Measurements from ENCODE around the gene MAGOHB.
"Not testable (repeated sequence)": the region's sequence is repeated elsewhere in the genome, so short reads cannot be mapped to it uniquely, and the experiment has no call there.

Gene MAGOHB

GRCh38 chr12:10611258-10611657, 2.2 kb downstream of the MAGOHB start:
- ATAC-seq, result not testable (repeated sequence)

DNA sequence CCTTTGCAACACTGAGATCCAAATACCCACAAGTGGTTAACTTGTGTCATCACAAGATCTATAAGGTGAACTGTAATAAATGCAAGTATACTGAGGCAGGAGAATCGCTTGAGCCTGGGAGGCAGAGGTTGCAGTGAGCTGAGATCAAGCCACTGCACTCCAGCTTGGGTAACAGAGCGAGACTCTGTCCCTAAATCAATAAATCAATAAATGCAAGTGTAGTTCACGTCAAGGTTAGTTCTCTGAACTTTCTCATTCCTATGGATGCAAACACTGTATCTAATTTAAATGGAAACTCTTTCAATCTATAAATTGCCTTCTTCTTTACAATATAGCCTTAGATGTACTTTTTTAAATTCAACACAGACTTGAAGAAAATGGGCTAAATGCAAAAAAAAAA, 3.2 kb downstream of the MAGOHB start:
- no peak for ATAC-seq

GRCh38 chr12:10607885-10608458, 5.4 kb downstream of the MAGOHB start:
- peak in 1 of 2 donors; percentile 25 for ATAC-seq

DNA sequence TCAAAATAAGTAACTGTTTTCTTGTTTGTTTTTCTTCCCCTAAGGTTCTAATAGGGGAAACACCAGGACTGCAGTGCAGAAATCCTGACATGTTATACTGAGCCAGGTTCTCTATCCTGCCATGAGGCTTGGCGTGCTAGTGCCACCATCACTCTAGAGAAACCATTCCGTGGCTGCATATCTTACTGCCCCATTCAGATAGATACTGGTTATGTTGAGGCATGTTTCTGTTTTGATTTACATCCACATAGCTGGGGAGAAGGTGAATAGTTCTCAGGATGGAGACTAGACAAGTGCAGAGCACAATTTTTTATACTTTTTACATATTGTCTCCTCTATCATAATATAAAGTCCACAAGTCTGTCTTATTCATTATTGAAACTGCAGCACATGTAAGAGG, 11.5 kb downstream of the MAGOHB start:
- no peak for ATAC-seq

- ATAC-seq, result no peak
Observed at GRCh38 chr12:10600988-10601387, 12.4 kb downstream of the MAGOHB start.

DNA sequence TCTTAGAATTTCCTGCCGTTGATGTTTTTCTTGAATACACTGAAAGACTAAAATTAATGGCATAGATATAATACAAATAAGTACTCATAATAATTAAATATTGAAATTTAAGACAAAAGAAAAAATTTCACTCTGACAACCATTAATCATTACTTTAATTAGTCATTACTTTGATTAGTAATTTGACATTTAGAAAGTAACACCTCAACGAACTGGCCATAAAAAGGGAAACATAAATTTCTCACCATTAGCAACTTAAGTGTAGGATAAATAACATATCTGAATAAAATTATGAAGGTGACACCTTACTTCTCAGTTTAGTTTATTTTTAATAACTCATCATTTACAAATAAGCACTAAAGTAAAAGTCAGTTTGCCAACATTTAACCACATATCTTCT, 17.5 kb downstream of the MAGOHB start:
- no peak for ATAC-seq

DNA sequence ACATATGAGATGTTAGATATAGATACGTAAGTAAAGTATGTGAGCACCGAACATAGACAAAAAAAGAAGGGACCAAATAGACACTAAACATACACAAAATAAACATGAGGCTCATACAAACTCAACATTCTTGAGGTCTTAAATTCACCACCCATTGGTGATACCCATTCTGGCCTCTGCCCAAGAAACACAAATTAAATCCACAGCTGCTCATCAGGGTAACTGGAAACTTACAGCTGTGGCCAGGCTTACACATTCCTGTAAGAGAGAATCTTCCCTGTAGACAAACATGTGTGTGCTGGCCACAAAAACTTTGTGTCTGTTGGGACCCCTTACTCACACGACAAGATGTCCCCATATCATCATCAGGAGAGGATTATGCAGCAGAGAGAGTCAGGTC, 22.4 kb downstream of the MAGOHB start:
- ATAC-seq, result no peak

DNA sequence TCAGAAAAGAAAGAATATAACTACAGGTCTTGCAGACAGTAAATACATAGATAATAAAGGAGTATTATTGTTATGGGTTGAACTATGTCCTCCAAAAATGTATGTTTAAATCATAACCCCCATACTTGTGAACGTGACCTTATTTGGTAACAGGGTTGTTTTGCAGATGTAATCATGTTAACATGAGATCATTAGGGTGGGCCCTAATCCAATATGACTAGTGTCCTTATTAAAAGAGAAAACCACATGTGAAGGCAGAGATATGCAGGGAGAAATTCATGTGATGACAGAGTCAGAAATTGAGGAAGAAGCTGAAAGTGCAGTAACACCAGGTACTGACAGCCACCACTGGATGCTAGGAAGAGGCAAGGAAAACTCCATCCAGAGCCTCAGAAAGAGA, 29.0 kb downstream of the MAGOHB start:
- ATAC-seq, result no peak

DNA sequence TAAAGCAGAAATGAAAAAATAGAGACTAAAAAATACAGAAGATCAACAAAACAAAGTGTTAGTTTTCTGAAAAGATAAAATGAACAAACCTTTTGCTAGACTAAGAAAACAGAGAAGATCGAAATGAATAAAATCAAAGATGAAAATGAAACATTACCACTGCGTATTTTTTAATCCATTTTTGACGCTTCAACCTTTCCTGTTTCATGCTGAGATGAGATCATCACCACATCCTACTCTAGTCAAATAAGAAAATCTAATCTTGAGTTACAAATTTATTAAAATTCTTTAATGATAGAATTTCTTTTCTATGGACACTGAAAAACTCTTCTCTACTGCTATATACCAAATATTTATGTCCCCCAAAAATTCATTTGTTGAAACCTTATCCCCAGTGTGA, 30.7 kb downstream of the MAGOHB start:
- no peak for ATAC-seq

- ATAC-seq, result not testable (repeated sequence)
Observed at GRCh38 chr12:10582133-10582532, 31.3 kb downstream of the MAGOHB start.

DNA sequence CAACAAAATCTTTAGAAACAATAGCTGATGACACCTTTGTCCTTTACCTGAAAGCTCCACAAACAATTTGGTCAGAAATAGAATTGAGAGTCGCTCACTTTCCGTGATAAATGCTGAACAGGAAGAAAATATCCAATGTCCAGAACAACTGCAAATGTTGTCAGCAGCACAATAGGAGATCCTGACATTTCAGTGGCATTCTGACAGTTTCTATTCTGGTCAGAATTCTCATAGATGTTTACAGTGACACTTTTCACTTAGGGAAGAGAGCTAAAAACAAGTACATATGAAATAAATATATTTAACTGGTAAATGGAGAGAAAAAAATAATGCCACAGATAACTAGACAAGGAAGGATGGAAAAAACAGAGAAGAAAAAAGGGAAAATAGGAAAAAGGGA, 39.1 kb downstream of the MAGOHB start:
- ATAC-seq, result no peak

- not testable (repeated sequence) for ATAC-seq
Observed at GRCh38 chr12:10572021-10572490, 41.4 kb downstream of the MAGOHB start.

DNA sequence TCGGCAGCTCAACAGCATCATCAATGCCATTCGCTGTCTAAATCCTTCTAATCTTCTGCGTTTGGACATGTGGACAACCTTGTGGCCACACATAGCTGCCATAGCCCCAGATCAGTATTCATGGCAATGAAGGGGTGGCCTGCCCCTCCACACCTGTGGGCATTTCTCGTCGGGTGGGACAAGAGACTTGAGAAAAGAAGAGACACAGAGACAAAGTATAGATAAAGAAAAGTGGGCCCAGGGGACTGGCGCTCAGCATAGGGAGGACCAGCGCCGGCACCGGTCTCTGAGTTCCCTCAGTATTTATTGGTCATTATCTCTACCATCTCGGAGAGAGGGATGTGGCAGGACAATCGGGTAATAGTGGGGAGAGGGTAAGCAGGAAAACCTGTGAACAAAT, 42.3 kb downstream of the MAGOHB start:
- no peak for ATAC-seq

GRCh38 chr12:10567813-10568212, 45.6 kb downstream of the MAGOHB start:
- no peak for ATAC-seq

GRCh38 chr12:10563966-10564365, 49.4 kb downstream of the MAGOHB start:
- ATAC-seq, result no peak

DNA sequence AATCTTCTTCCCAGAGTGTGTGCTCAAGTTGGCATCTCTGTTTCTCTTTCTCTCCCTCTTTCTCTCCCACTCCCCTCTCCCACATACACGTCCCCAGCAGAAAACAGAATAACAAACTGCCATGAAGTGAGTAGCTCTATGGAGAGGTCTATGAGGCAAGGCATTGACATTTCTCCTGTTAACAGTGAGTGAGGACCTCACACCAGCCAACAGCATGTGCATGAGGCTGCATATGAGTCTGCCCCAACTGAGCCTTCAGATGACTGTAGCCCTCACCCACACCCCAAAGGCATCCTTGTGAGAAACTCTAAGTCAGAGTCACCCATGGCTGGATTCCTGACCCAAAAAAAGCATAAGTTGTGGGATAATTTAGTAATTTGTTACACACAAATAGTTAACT, 50.4 kb downstream of the MAGOHB start:
- ATAC-seq, result no peak

DNA sequence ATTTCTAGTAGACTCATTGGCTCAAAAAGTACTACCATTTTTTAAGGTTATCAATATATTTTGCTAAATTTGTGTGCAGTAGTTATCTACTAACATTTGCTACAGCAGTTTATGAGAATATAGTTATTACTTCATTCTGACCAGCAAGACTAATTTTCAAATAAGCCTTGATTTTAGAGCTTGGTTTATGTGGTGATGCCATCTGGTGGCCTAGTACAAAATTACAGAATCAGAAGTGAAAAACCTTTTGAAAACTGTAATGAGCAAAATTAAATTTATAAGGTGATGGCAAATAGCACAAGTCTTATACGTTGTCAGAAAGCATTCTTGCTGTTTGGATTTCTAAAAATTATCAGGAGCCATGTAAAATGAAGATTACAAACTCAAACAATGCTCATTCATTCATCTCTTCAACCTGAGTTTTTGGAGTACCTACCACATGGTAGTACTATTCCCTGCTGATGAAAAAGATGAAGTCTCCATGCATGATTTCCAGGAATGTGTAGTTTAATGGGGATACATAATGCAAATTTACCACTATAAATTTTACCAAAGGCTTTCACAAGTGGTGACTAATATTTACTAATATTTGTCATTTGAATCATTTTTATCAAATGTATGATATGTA, 51.0 kb downstream of the MAGOHB start:
- no peak for ATAC-seq

DNA sequence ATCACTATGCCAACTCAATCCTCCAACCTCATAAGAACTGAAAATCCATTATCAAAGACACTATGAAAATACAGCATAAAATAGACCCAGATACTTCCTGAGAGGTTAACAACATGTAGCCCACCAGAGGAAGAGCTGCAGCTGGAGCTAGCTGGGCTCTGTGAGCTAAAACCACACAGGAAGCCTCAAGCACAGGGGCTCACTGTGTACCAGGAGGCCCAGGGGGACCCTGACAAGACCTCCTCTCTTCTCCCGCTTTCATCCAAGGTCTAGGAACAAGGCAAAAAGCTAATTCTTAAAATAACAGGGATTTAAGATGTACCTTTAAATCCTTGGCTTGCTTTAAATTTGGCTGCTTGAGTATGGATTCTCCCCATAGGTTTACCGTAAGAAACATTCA, 54.2 kb downstream of the MAGOHB start:
- ATAC-seq, result no peak

- no peak for ATAC-seq
Observed at GRCh38 chr12:10558789-10559188, 54.6 kb downstream of the MAGOHB start.

GRCh38 chr12:10558301-10558700, 55.1 kb downstream of the MAGOHB start:
- ATAC-seq, result no peak

DNA sequence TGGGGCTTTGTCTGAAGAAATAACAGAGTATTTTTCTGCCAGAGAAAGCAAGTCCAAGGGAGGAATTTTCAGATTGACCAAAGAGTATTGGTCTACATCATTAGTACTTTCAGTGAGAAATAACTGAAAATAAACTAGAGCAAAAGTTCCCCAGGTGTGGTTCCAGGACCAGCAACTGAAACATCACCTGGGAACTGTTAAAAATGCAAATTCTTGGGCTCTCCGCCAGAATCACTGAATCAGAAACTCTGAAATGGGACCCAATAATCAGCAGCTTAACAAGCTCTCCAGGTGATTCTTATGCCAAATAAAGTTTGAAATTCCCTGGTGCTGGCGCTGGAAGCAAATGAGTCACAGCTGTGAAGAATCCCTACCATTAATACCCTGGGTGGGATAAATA, 55.6 kb downstream of the MAGOHB start:
- no peak for ATAC-seq

GRCh38 chr12:10557329-10557728, 56.1 kb downstream of the MAGOHB start:
- ATAC-seq, result no peak

DNA sequence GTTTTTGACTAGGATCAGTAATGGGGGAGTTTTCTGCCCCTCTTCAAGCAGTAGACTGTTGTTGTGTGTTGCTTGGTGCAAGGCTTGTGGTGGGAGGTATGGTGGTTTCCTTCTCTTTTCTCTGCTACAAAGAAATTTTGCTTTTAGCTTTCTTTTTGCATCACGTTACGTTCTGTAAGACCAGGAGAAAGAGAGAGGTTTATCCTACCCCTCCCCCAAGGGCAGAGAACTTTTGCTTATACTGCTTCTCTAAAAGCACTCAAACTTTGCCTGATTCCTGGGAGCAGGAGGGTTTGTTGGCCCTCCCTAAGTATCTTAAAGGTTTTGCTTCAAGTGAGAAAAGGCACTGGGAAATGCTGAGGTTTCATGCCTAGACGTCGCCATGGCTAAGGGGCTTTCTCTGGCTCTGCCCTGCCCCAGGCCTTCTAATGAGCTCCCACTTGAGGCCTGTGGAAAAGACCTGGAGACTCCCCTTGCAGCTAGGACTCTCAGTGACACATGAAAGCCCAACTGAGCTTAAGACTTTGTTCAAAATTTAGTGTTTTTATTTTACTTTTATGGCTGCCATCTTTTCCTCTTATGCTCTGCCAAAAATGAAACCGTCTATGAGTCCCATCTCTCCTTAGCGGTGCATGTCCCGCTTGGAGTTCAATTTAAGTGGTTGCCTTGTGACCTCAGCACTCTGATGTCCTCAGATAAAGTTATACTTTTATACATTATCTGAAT, 58.5 kb downstream of the MAGOHB start:
- no peak for ATAC-seq

DNA sequence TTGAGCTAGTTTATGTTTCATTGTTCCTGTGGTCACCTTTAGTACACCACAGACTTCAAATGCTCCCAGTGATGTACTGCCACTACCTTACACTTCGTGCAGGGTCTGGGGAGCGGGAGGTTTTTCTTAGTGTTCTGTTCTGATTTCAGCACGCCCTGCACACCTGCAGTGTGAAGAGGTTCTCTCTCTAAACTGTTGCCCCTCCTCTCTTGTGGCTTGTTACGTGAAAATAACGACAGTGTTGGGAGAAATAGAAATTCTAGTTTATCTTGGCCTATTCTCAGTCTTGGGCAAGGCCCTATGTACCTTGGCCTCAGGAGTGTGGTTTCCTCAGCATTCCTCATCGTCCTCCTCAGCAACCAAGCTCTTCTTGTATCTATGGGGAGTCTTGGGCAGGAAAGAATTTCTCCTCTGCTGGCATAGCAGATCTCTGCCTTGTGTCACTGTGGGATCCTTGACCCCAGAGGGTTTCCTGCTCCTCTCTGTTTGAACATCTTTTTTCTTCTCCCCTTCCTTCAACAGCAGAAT, 59.1 kb downstream of the MAGOHB start:
- ATAC-seq, result no peak

Data from activated CD4-positive, CD25-positive, alpha-beta regulatory T cell treated with anti-CD3 and anti-CD28 coated beads, Interleukin-2, amount 50 U/mL, for 24 hours (primary cell).